Ishikawa (cell line): ENCODE measurements around the gene PCK1.

ENCODE experiments used
- CEBPB ChIP-seq: IDR thresholded peaks from 2 replicates; pipeline ENCODE4 v1.6.1; 2012
- CREB1 ChIP-seq: IDR thresholded peaks from 2 replicates; pipeline ENCODE4 v1.6.1; 2012; ENCODE audit warnings: low read depth
- EGR1 ChIP-seq: IDR thresholded peaks from 2 replicates; pipeline ENCODE4 v1.6.1; 2012
- EP300 ChIP-seq: IDR thresholded peaks from 2 replicates; pipeline ENCODE4 v1.6.1; 2012; ENCODE audit warnings: borderline replicate concordance
- FOXM1 ChIP-seq: IDR thresholded peaks from 2 replicates; pipeline ENCODE4 v1.6.1; 2012; ENCODE audit warnings: low read depth, borderline replicate concordance
- MAX ChIP-seq: IDR thresholded peaks from 2 replicates; pipeline ENCODE4 v1.6.1; 2012
- NFIC ChIP-seq: IDR thresholded peaks from 2 replicates; pipeline ENCODE4 v1.6.1; 2012
- RAD21 ChIP-seq: IDR thresholded peaks from 2 replicates; pipeline ENCODE4 v1.6.1; 2012; ENCODE audit warnings: low read depth
- REST ChIP-seq: IDR thresholded peaks from 2 replicates; pipeline ENCODE4 v1.6.1; 2012; ENCODE audit warnings: low read depth, mild to moderate bottlenecking
- TAF1 ChIP-seq: IDR thresholded peaks from 2 replicates; pipeline ENCODE4 v1.6.1; 2012; ENCODE audit warnings: low read depth, mild to moderate bottlenecking
- TCF12 ChIP-seq: IDR thresholded peaks from 2 replicates; pipeline ENCODE4 v1.6.1; 2012; ENCODE audit warnings: low read depth
- TEAD4 ChIP-seq: IDR thresholded peaks from 2 replicates; pipeline ENCODE4 v1.6.1; 2012
- USF1 ChIP-seq: IDR thresholded peaks from 2 replicates; pipeline ENCODE4 v1.6.1; 2012
- YY1 ChIP-seq: IDR thresholded peaks from 2 replicates; pipeline ENCODE4 v1.6.1; 2012; ENCODE audit warnings: low read depth
- ZBTB7A ChIP-seq: IDR thresholded peaks from 2 replicates; pipeline ENCODE4 v1.6.1; 2012; ENCODE audit warnings: low read depth

The PCK1 gene

GRCh38 chr20:57558614-57559288 lies 2.2 kb upstream of the PCK1 start:
- TF ChIP-seq CEBPB (no peak), TAF1 (no peak), EGR1 (no peak), FOXM1 (no peak), REST (no peak), NFIC (no peak), ZBTB7A (no peak), CREB1 (no peak), MAX (no peak), TEAD4 (no peak), USF1 (no peak), EP300 (no peak), RAD21 (no peak), YY1 (no peak), TCF12 (no peak)

GRCh38 chr20:57559289-57559634 lies 1.6 kb upstream of the PCK1 start:
- TF ChIP-seq YY1 (no peak), MAX (no peak), RAD21 (no peak), CREB1 (no peak), FOXM1 (no peak), NFIC (no peak), USF1 (no peak), TEAD4 (no peak), CEBPB (no peak), EP300 (no peak), ZBTB7A (no peak)

GRCh38 chr20:57559658-57560553 lies 1.0 kb upstream of the PCK1 start:
- TF ChIP-seq EP300 (no peak), REST (no peak)

- TF ChIP-seq EP300 (no peak), FOXM1 (no peak), MAX (no peak), TAF1 (no peak), YY1 (no peak), TCF12 (no peak), RAD21 (no peak), EGR1 (no peak), REST (no peak), NFIC (no peak)
Measured at GRCh38 chr20:57561356-57562279, 708 bp downstream of the PCK1 start.
